ENCODE results near the gene ASTN2.

The ASTN2 gene

GRCh38 chr9:116795821-116796220 is 619.0 kb downstream of the ASTN2 start:
- no peak for DNase-seq (ENCODE audit: low spot score)
- in situ Hi-C loops (cut with MboI; ENCODE audit: low pct_unique_long_range_greater_than_20kb, low sequenced_read_pairs, unreplicated experiment) = no loop called here
- TF ChIP-seq, protein P1, sequence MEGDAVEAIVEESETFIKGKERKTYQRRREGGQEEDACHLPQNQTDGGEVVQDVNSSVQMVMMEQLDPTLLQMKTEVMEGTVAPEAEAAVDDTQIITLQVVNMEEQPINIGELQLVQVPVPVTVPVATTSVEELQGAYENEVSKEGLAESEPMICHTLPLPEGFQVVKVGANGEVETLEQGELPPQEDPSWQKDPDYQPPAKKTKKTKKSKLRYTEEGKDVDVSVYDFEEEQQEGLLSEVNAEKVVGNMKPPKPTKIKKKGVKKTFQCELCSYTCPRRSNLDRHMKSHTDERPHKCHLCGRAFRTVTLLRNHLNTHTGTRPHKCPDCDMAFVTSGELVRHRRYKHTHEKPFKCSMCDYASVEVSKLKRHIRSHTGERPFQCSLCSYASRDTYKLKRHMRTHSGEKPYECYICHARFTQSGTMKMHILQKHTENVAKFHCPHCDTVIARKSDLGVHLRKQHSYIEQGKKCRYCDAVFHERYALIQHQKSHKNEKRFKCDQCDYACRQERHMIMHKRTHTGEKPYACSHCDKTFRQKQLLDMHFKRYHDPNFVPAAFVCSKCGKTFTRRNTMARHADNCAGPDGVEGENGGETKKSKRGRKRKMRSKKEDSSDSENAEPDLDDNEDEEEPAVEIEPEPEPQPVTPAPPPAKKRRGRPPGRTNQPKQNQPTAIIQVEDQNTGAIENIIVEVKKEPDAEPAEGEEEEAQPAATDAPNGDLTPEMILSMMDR (IDR thresholded peaks at IDR 0.05; ENCODE audit: extremely low read depth, insufficient read depth, missing control alignments) = no peak

- in situ Hi-C loops (cut with MboI; ENCODE audit: low pct_unique_long_range_greater_than_20kb, low sequenced_read_pairs, unreplicated experiment) = no loop called here
- DNase-seq (ENCODE audit: low spot score) = no peak
These were observed 622.6 kb downstream of the ASTN2 start for GRCh38 chr9:116792271-116792670.

DNA sequence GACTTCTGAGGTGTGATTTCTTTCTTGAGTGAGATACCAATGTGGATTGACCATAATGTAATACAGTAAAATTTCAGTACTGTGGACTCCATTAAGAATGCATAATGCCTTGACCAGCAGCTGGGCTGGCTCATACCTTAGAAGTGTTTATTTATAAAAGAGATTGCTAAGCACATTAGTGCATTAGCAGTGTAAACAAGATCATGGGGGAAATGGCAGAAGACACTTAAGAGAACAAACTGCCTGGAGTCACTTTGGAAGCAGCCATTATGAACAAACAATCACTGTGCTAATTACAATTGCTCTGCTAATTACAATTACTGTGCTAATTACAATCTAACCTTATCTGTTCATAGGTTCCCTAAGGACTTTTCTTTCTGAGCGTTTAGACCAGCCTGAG is 623.5 kb downstream of the ASTN2 start:
- DNase-seq (ENCODE audit: low spot score) = no peak

More at GRCh38 chr9:116792271-116792670, 622.6 kb downstream of the ASTN2 start:
- TF ChIP-seq, protein P1 (IDR thresholded peaks at IDR 0.05; ENCODE audit: extremely low read depth, insufficient read depth, missing control alignments) = no peak

DNA sequence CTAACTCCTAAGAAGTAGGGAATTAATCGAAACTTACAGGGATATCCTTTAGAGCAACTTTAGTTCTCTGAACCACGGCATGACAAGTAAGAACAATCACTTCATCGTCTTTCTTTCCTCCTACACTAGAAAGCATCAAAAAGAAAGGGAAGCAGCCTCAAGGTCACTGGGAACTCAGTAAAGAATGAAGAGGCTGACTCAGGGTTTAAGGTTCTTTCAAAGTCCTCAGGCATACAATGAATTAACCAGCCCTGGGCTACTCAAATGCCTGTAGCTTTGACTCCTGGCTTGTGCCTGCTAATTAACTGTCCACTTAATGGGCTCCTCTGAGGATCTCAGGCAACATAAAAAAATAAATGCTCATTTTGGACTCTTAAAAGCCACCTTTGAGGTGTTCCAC is 625.8 kb downstream of the ASTN2 start:
- in situ Hi-C loops (cut with MboI; ENCODE audit: low pct_unique_long_range_greater_than_20kb, low sequenced_read_pairs, unreplicated experiment) = no loop called here
- TF ChIP-seq, protein P1 (IDR thresholded peaks at IDR 0.05; ENCODE audit: extremely low read depth, insufficient read depth, missing control alignments) = no peak
- DNase-seq (ENCODE audit: low spot score) = no peak

More for the DNA sequence above, 623.5 kb downstream of the ASTN2 start:
- in situ Hi-C loops (cut with MboI; ENCODE audit: low pct_unique_long_range_greater_than_20kb, low sequenced_read_pairs, unreplicated experiment) = no loop called here
- TF ChIP-seq, protein P1 (IDR thresholded peaks at IDR 0.05; ENCODE audit: extremely low read depth, insufficient read depth, missing control alignments) = no peak

DNA sequence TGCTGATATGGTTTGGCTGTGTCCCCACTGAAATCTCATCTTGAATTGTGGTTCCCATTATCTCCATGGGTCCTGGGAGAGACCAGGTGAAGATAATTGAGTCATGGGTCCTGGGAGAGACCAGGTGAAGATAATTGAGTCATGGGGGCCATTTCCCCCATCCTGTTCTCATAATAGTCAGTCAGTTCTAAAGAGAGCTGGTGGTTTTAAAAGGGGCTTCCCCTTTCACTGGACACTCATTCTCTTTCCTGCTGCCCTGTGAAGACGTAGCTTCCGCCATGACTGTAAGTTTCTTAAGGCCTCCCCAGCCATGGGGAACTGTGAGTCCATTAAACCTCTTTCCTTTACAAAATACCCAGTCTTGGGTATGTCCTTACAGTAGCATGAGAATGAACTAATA is 628.1 kb downstream of the ASTN2 start:
- in situ Hi-C loops (cut with MboI; ENCODE audit: low pct_unique_long_range_greater_than_20kb, low sequenced_read_pairs, unreplicated experiment) = no loop called here
- TF ChIP-seq, protein P1 (IDR thresholded peaks at IDR 0.05; ENCODE audit: extremely low read depth, insufficient read depth, missing control alignments) = no peak
- DNase-seq (ENCODE audit: low spot score) = no peak

DNA sequence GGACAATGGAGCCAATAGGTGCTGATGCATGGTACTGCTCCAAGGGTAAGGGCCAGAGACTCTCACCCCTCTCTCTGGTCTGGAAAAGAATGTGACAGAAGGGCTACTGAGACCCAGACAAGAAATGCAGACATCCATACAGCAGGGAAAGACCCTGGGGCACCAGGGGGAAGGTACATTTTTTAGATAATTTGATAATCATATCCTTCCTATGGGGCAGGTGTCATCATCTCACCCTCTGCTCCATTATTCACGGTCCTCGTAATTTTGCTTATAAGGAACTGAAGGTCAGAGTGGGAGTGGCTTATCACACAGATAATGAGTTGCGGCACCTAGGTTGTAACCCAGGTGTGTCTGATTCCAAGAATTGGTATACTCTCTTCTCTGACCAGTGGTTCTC is 637.7 kb downstream of the ASTN2 start:
- TF ChIP-seq, protein P1 (IDR thresholded peaks at IDR 0.05; ENCODE audit: extremely low read depth, insufficient read depth, missing control alignments) = no peak
- in situ Hi-C loops (cut with MboI; ENCODE audit: low pct_unique_long_range_greater_than_20kb, low sequenced_read_pairs, unreplicated experiment) = no loop called here
- DNase-seq (ENCODE audit: low spot score) = no peak

Measured in GM13977 (cell line).